Ishikawa (cell line): ENCODE data around the gene RAD9A.

Experiments
- EP300 ChIP-seq: IDR thresholded peaks from 2 replicates; pipeline ENCODE4 v1.6.1; 2012; ENCODE audit warnings: borderline replicate concordance
- RAD21 ChIP-seq: IDR thresholded peaks from 2 replicates; pipeline ENCODE4 v1.6.1; 2012; ENCODE audit warnings: low read depth

GRCh38 chr11:67356387-67356863, 35.4 kb upstream of the RAD9A start:
- TF ChIP-seq RAD21 (no peak), EP300 (no peak)
